Measurements from ENCODE around the gene SCNN1B. TPM values are rescaled to one million over a fixed set of nuclear protein-coding genes. Genes with fewer than 3 reads are reported as not detected.

The SCNN1B gene
- total RNA-seq, 2 donors from 2014 or later, result not detected

- Histone ChIP-seq H3K9ac (ENCODE audit: extremely low read depth, low read length, poor library complexity, severe bottlenecking) (no peak overlapping the region), H3K4me3 (ENCODE audit: low read length) (no peak overlapping the region), H3K4me1 (ENCODE audit: control insufficient read depth, insufficient read depth, low read length) (no peaks in the 10 kb centered on the region), H3K27ac (ENCODE audit: low read depth, low read length) (no peak overlapping the region), H3K36me3 (ENCODE audit: control insufficient read depth, insufficient read depth, low read length) (no peaks in the 10 kb centered on the region), H3K27me3 (ENCODE audit: control insufficient read depth, insufficient read depth, low read length, poor library complexity, severe bottlenecking) (no peaks in the 10 kb centered on the region), H3K9me3 (ENCODE audit: control insufficient read depth, low read length) (no peaks in the 10 kb centered on the region)
- peaks cover 3% of the 10 kb centered on the region for H3K27me3 Mint-ChIP-seq (ENCODE audit: insufficient read depth)
- no peak for TF ChIP-seq CTCF (conservative IDR thresholded peaks at IDR 0.05)
- H3K4me1 Mint-ChIP-seq, result no peaks in the 10 kb centered on the region
- H3K4me3 Mint-ChIP-seq, result no peak overlapping the region
- H3K36me3 Mint-ChIP-seq (ENCODE audit: low read depth), result no peaks in the 10 kb centered on the region
- WGBS, 2 experiments (ENCODE audit: insufficient coverage in 1 of 2, insufficient read length in 1 of 2), result 75 to 80% methylated on average over 2 to 4 of the region's 4 CpGs
- peak; percentile 45 for DNase-seq
- H3K9me3 Mint-ChIP-seq, result peaks cover 12% of the 10 kb centered on the region
- H3K27ac Mint-ChIP-seq, result no peak overlapping the region
Measured at GRCh38 chr16:23254338-23254737, 47.8 kb upstream of the SCNN1B start.

GRCh38 chr16:23255000-23255399, 47.1 kb upstream of the SCNN1B start:
- no peak overlapping the region for H3K4me3 Mint-ChIP-seq
- H3K4me1 Mint-ChIP-seq, result no peaks in the 10 kb centered on the region
- 73 to 100% methylated on average over 1 to 4 of the region's 4 CpGs for WGBS, 2 experiments (ENCODE audit: insufficient coverage in 1 of 2, insufficient read length in 1 of 2)
- no peaks in the 10 kb centered on the region for H3K36me3 ChIP-seq (ENCODE audit: control insufficient read depth, insufficient read depth, low read length)
- no peak overlapping the region for H3K27ac ChIP-seq (ENCODE audit: low read depth, low read length)
- no peak overlapping the region for H3K27ac Mint-ChIP-seq
- H3K27me3 ChIP-seq (ENCODE audit: control insufficient read depth, insufficient read depth, low read length, poor library complexity, severe bottlenecking), result no peaks in the 10 kb centered on the region
- no peak overlapping the region for H3K4me3 ChIP-seq (ENCODE audit: low read length)
- H3K9me3 Mint-ChIP-seq, result peaks cover 11% of the 10 kb centered on the region
- no peaks in the 10 kb centered on the region for H3K36me3 Mint-ChIP-seq (ENCODE audit: low read depth)
- TF ChIP-seq CTCF (conservative IDR thresholded peaks at IDR 0.05), result no peak
- no peaks in the 10 kb centered on the region for H3K9me3 ChIP-seq (ENCODE audit: control insufficient read depth, low read length)
- no peaks in the 10 kb centered on the region for H3K4me1 ChIP-seq (ENCODE audit: control insufficient read depth, insufficient read depth, low read length)
- peaks cover 3% of the 10 kb centered on the region for H3K27me3 Mint-ChIP-seq (ENCODE audit: insufficient read depth)
- H3K9ac ChIP-seq (ENCODE audit: extremely low read depth, low read length, poor library complexity, severe bottlenecking), result no peak overlapping the region
- DNase-seq, result no peak

- Histone ChIP-seq H3K9ac (ENCODE audit: extremely low read depth, low read length, poor library complexity, severe bottlenecking) (no peak overlapping the region), H3K27me3 (ENCODE audit: control insufficient read depth, insufficient read depth, low read length, poor library complexity, severe bottlenecking) (no peaks in the 10 kb centered on the region), H3K4me3 (ENCODE audit: low read length) (no peak overlapping the region), H3K36me3 (ENCODE audit: control insufficient read depth, insufficient read depth, low read length) (no peaks in the 10 kb centered on the region), H3K27ac (ENCODE audit: low read depth, low read length) (no peak overlapping the region), H3K9me3 (ENCODE audit: control insufficient read depth, low read length) (no peaks in the 10 kb centered on the region), H3K4me1 (ENCODE audit: control insufficient read depth, insufficient read depth, low read length) (no peaks in the 10 kb centered on the region)
- no peak for DNase-seq
- H3K36me3 Mint-ChIP-seq (ENCODE audit: low read depth), result no peaks in the 10 kb centered on the region
- TF ChIP-seq CTCF (conservative IDR thresholded peaks at IDR 0.05), result no peak
- peaks cover 3% of the 10 kb centered on the region for H3K27me3 Mint-ChIP-seq (ENCODE audit: insufficient read depth)
- no peak overlapping the region for H3K27ac Mint-ChIP-seq
- H3K4me1 Mint-ChIP-seq, result no peaks in the 10 kb centered on the region
- no peaks in the 10 kb centered on the region for H3K9me3 Mint-ChIP-seq
- WGBS, 2 experiments (ENCODE audit: insufficient coverage in 1 of 2, insufficient read length in 1 of 2), result 85 to 90% methylated on average over 1 to 2 of the region's 3 CpGs
- no peak overlapping the region for H3K4me3 Mint-ChIP-seq
Measured at GRCh38 chr16:23256440-23256839, 45.7 kb upstream of the SCNN1B start.
